Loucy (cell line): ENCODE measurements around the gene SPAG6.

Source experiments
- CTCF ChIP-seq: fragments of 200-600 bp; sonication (generic); conservative IDR thresholded peaks from 2 replicates; pipeline ENCODE4 v1.5.1; 2014; ENCODE audit warnings: mild to moderate bottlenecking, antibody characterized with exemption, low read length
- EZH2phosphoT487 ChIP-seq: fragments of 200-600 bp; IDR thresholded peaks from 2 replicates; pipeline ENCODE4 v1.6.1; 2018; ENCODE audit warnings: antibody characterized with exemption, mild to moderate bottlenecking, moderate library complexity, borderline replicate concordance

DNA sequence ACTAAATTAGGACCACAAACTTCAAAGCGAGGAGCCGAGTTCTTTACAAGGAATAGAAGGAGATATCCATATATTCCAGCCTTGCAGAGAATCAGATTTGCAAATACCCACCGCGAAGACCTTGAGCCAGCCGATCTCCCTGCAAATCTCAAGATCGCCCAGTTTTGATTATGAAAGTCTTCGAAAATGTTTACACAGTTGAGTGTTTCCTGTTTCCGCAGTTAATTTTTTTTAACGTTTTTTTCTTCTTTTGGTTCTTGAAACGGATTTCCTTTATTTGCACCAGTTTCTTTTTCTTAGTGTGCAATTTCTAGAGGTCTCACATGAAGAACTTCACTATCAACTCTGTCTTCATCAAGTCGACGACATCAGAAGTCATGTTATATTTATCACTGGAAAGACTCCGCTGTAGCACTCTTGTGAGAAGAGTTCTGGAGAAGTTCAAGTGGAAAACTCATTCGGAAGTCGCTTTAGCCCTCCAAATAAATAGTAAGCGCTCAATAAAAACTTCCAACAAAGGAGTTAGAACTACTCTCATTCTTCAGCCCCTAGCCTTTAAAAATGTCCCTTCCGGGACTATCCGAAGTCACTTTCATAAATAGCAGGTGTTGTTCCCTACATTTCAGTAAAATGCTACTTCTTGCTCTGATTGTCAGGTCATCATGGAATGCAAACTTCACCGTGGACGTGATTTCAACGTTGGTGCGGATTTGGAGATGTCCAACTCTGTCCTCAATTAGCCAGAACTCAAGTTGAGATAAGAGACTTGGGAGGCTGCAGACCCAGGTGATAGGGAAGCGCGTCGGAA is 11.9 kb upstream of the SPAG6 start:
- TF ChIP-seq CTCF = no peak
- TF ChIP-seq EZH2phosphoT487 = no peak
